COLO829 (cell line): Measurements from ENCODE around the gene RPP21.

Experiments used
- DNase-seq: peaks from one replicate; pipeline ENCODE4 v3.0.0; 2012; ENCODE audit warnings: low spot score

Gene RPP21

GRCh38 chr6:30386166-30386565 lies 41.2 kb downstream of the RPP21 start:
- DNase-seq = no peak

GRCh38 chr6:30391240-30391639 lies 46.3 kb downstream of the RPP21 start:
- no peak for DNase-seq

GRCh38 chr6:30394139-30394538 lies 49.2 kb downstream of the RPP21 start:
- DNase-seq = no peak
